IMR-90 (cell line): ENCODE data around the gene GRM5. TPM values are rescaled to one million over a fixed set of nuclear protein-coding genes. Genes with fewer than 3 reads are reported as not detected.

Experiments
- ATAC-seq: fragments of 200-7000 bp; cut with Tn5 transposase; 2 replicates; pipeline ENCODE4 v1.9.1; 2020; ENCODE audit warnings: low read depth, mild to moderate bottlenecking, moderate library complexity
- BruUV-seq: library from RNA; stranded (reverse); fragments of 400-500 nt; replicated peaks from 2 replicates; lab custom pipeline; 2021; lab: Mats Ljungman, UMichigan
- CTCF ChIA-PET: fragments of 300-600 bp; formaldehyde crosslinking; extraction: SDS; loops from one replicate; lab custom pipeline; 2021; ENCODE audit warnings: antibody characterized with exemption; lab: Yijun Ruan, JAX
- POLR2A ChIA-PET: fragments of 300-600 bp; sonication (Branson Sonifier 250); formaldehyde crosslinking; loops from one replicate; lab custom pipeline; 2022; ENCODE audit warnings: antibody characterized with exemption; ENCODE audit not compliant: unreplicated experiment; lab: Charles Lee
- DNase-seq: peaks from one replicate; pipeline ENCODE4 v3.0.0; 2013
- H2AFZ ChIP-seq: replicated peaks from 2 replicates; pipeline ENCODE3; 2013; ENCODE audit warnings: low read length, mild to moderate bottlenecking; ENCODE audit not compliant: poor library complexity
- H2AK5ac ChIP-seq: 2 replicates; pipeline ENCODE4 v1.6.1; 2013; ENCODE audit warnings: low read depth, low read length, inconsistent platforms
- H2AK9ac ChIP-seq: replicated peaks from 2 replicates; pipeline ENCODE3; 2013; ENCODE audit warnings: mild to moderate bottlenecking, low read depth, low read length, moderate library complexity; ENCODE audit not compliant: poor library complexity
- H2BK120ac ChIP-seq: 2 replicates; pipeline ENCODE4 v1.6.1; 2013; ENCODE audit warnings: low read depth, low read length, inconsistent platforms
- H2BK15ac ChIP-seq: 3 replicates; pipeline ENCODE4 v1.6.1; 2013; ENCODE audit warnings: low read depth, low read length, inconsistent platforms
- H2BK20ac ChIP-seq: 2 replicates; pipeline ENCODE4 v1.6.1; 2013; ENCODE audit warnings: low read depth, mild to moderate bottlenecking, inconsistent platforms, low read length, moderate library complexity
- H2BK5ac ChIP-seq: 2 replicates; pipeline ENCODE4 v1.6.1; 2013; ENCODE audit warnings: mild to moderate bottlenecking, low read depth, low read length, inconsistent platforms; ENCODE audit not compliant: poor library complexity, severe bottlenecking
- H3K14ac ChIP-seq: replicated peaks from 2 replicates; pipeline ENCODE4 v1.6.1; 2013; ENCODE audit warnings: low read depth, low read length, inconsistent platforms
- H3K18ac ChIP-seq: 2 replicates; pipeline ENCODE4 v1.6.1; 2013; ENCODE audit warnings: low read depth, low read length, control low read depth
- H3K23ac ChIP-seq: 2 replicates; pipeline ENCODE4 v1.6.1; 2013; ENCODE audit warnings: low read depth, low read length, inconsistent platforms
- H3K27ac ChIP-seq: 2 replicates; pipeline ENCODE4 v1.5.1; 2013; ENCODE audit warnings: mild to moderate bottlenecking, control low read depth, low read length; ENCODE audit not compliant: insufficient read depth
- H3K27me3 ChIP-seq: 2 replicates; pipeline ENCODE4 v1.6.1; 2013; ENCODE audit warnings: low read length; ENCODE audit not compliant: control insufficient read depth, insufficient read depth
- H3K36me3 ChIP-seq: 2 replicates; pipeline ENCODE4 v1.6.1; 2013; ENCODE audit warnings: low read length, mixed read lengths; ENCODE audit not compliant: control insufficient read depth, insufficient read depth
- H3K4ac ChIP-seq: 2 replicates; pipeline ENCODE4 v1.6.1; 2013; ENCODE audit warnings: low read depth, low read length, inconsistent platforms
- H3K4me1 ChIP-seq: 2 replicates; pipeline ENCODE4 v1.6.1; 2013; ENCODE audit warnings: low read length, mixed read lengths; ENCODE audit not compliant: control insufficient read depth, insufficient read depth
- H3K4me2 ChIP-seq: 2 replicates; pipeline ENCODE4 v1.6.1; 2013; ENCODE audit warnings: low read depth, mild to moderate bottlenecking, control low read depth, low read length, moderate library complexity
- H3K4me3 ChIP-seq: 2 replicates; pipeline ENCODE4 v1.5.1; 2013; ENCODE audit warnings: low read depth, mild to moderate bottlenecking, control low read depth, low read length, moderate library complexity; ENCODE audit not compliant: insufficient read depth
- H3K56ac ChIP-seq: 2 replicates; pipeline ENCODE4 v1.6.1; 2013; ENCODE audit warnings: low read length, inconsistent platforms; ENCODE audit not compliant: insufficient read depth; ENCODE audit errors: extremely low read depth
- H3K79me1 ChIP-seq, 2 experiments: 2 replicates each; pipeline ENCODE4 v1.6.1; 2013; ENCODE audit warnings: low read length in 2 of 2, inconsistent platforms in 1 of 2, low read depth in 1 of 2
- H3K9ac ChIP-seq: 2 replicates; pipeline ENCODE4 v1.6.1; 2013; ENCODE audit warnings: low read depth, low read length, control low read depth
- H3K9me1 ChIP-seq: 2 replicates; pipeline ENCODE4 v1.6.1; 2013; ENCODE audit warnings: low read length, inconsistent platforms; ENCODE audit not compliant: insufficient read depth
- H3K9me3 ChIP-seq: 2 replicates; pipeline ENCODE4 v1.6.1; 2013; ENCODE audit warnings: low read length; ENCODE audit not compliant: control insufficient read depth, insufficient read depth
- H4K20me1 ChIP-seq: 2 replicates; pipeline ENCODE4 v1.6.1; 2013; ENCODE audit warnings: low read length, inconsistent platforms; ENCODE audit not compliant: insufficient read depth
- H4K5ac ChIP-seq: 2 replicates; pipeline ENCODE4 v1.6.1; 2013; ENCODE audit warnings: mild to moderate bottlenecking, low read depth, low read length, control low read depth
- H4K8ac ChIP-seq, 2 experiments: 2 replicates each; pipeline ENCODE4 v1.6.1; 2013; ENCODE audit warnings: low read depth in 2 of 2, low read length in 2 of 2, control low read depth in 1 of 2, inconsistent platforms in 1 of 2
- H4K91ac ChIP-seq: 2 replicates; pipeline ENCODE4 v1.6.1; 2013; ENCODE audit warnings: low read depth, low read length, inconsistent platforms; ENCODE audit not compliant: insufficient read depth
- CEBPB ChIP-seq: IDR thresholded peaks from 2 replicates; pipeline ENCODE4 v1.6.1; 2012; ENCODE audit warnings: low read depth, low read length, improper control_type of control experiment
- POLR2A ChIP-seq: IDR thresholded peaks from 2 replicates; pipeline ENCODE4 v1.6.1; 2012; ENCODE audit warnings: mild to moderate bottlenecking, low read depth, low read length
- RCOR1 ChIP-seq: IDR thresholded peaks from 2 replicates; pipeline ENCODE4 v1.6.1; 2012; ENCODE audit warnings: mild to moderate bottlenecking, low read length, improper control_type of control experiment; ENCODE audit not compliant: insufficient replicate concordance
- USF2 ChIP-seq: fragments of 150-350 bp; IDR thresholded peaks from 2 replicates; pipeline ENCODE4 v1.6.1; 2017; ENCODE audit warnings: mild to moderate bottlenecking, antibody characterized with exemption, low read length, low read depth
- dilution Hi-C: fragments of 300-500 bp; cut with HindIII; formaldehyde crosslinking; loops from one replicate; pipeline ENCODE4 v1.14.3; 2018; ENCODE audit warnings: low sequenced_read_pairs; ENCODE audit not compliant: unreplicated experiment
- in situ Hi-C: fragments of 300-500 bp; cut with MboI; formaldehyde crosslinking; loops from 3 replicates; pipeline ENCODE4 v1.14.3; 2019; ENCODE audit warnings: low sequenced_read_pairs, inconsistent platforms, mixed read lengths
- intact Hi-C: fragments of 100-400 bp; cut with micrococcal nuclease; formaldehyde crosslinking; loops from 2 replicates; pipeline ENCODE4 v1.10.0; 2022
- polyA plus RNA-seq, 3 experiments: library from polyadenylated mRNA; depleted of rRNA; stranded (reverse); fragments of >200 nt; gene quantifications; 2 replicates each; pipeline ENCODE4 v1.2.3, GENCODE V29; 2012; ENCODE audit warnings: low replicate concordance in 1 of 3
- total RNA-seq: library from RNA; depleted of rRNA; stranded (reverse); fragments of >200 nt; gene quantifications from 2 replicates; pipeline ENCODE4 v1.2.3, GENCODE V29; 2012

GRM5 gene
- total and polyA plus RNA-seq, 2 of the 4 experiments (the other 2 are of a cell fraction): under 0.01 TPM

GRCh38 chr11:88491674-88492073 lies 574.1 kb downstream of the GRM5 start:
- H4K8ac ChIP-seq: no peak overlapping the region
- no peak overlapping the region for H3K27ac ChIP-seq
- H2BK120ac ChIP-seq: no peak overlapping the region
- TF ChIP-seq USF2 (no peak), CEBPB (no peak), RCOR1 (no peak), POLR2A (no peak)
- H3K14ac ChIP-seq: no peak overlapping the region
- H4K20me1 ChIP-seq: no peaks in the 10 kb centered on the region
- H3K79me1 ChIP-seq: no peaks in the 10 kb centered on the region
- H2AK9ac ChIP-seq: no peak overlapping the region
- in situ Hi-C loops (no loop called here), intact Hi-C loops (no loop called here), dilution Hi-C loops (no loop called here)
- no peak for DNase-seq
- CTCF ChIA-PET: no interaction called here
- ATAC-seq: no peak
- H3K36me3 ChIP-seq: no peaks in the 10 kb centered on the region
- no peak overlapping the region for H2AFZ ChIP-seq
- no peaks in the 10 kb centered on the region for H3K9me1 ChIP-seq
- H4K5ac ChIP-seq: no peak overlapping the region
- H2BK15ac ChIP-seq: no peak overlapping the region
- H2AK5ac ChIP-seq: no peak overlapping the region
- no peaks in the 10 kb centered on the region for H3K27me3 ChIP-seq
- no peak overlapping the region for H4K91ac ChIP-seq
- H3K9ac ChIP-seq: no peak overlapping the region
- POLR2A ChIA-PET: no interaction called here
- no peaks in the 10 kb centered on the region for H3K9me3 ChIP-seq
- no peak overlapping the region for H3K23ac ChIP-seq
- H3K56ac ChIP-seq: no peak overlapping the region
- H2BK5ac ChIP-seq: no peak overlapping the region
- BruUV-seq: no TSS peak
- H3K4me3 ChIP-seq: no peak overlapping the region
- no peak overlapping the region for H3K4ac ChIP-seq
- no peak overlapping the region; the same call in 1 of the 2 replicates for H3K18ac ChIP-seq
- H3K4me2 ChIP-seq: no peak overlapping the region
- H2BK20ac ChIP-seq: no peak overlapping the region
- H3K4me1 ChIP-seq: no peaks in the 10 kb centered on the region; the same call in 1 of the 2 replicates
